Measurements from ENCODE around the gene KLB.

KLB gene

GRCh38 chr4:39466747-39467146 is 60.0 kb downstream of the KLB start:
- no peak for DNase-seq

DNA sequence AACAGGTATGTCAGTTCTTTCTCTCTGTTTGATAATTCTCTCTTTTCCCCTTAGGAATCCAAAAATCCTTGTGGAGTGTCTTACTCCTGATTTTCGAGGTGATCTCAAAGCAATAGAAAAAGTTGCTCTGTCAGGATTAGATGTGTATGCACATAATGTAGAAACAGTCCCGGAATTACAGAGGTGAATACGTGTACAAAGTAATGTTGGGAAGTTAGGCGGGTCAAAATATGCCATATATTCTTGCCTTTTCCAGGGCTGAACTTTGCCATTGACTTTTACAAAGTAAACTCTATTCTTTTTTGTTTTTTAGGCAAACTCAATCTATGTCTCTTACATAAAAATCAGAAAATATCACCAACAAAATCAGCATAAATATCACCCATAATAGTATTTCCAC is 60.7 kb downstream of the KLB start:
- no peak for DNase-seq

DNA sequence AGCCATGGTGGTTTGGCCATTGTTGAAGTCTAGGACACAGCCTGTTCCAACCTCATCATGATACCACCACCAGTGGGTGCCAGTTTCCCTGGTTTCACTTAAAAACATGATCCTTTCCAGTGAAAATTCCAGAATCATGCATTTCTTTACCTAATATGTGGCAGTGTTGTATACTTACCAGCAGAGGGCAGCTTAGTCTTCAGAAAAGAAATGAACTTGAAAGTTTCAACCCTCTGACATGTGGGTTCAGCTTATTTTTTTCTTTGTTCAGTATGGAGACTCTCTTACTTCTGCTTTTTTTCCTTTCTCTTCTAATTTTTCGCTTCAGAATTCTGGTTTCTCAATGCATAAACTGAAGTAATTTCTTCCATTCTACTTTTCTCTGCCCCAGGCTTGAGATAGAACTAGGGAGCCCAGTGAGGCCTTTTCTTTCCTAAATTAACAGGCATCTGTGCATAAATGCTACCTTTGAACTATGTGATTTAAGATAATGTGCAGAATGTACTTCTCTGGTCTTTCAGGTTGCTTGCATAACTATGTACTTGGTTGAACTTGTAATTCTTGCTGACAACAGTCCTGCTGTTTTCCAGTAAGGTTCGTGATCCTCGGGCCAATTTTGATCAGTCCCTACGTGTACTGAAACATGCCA is 62.8 kb downstream of the KLB start:
- DNase-seq = no peak

DNA sequence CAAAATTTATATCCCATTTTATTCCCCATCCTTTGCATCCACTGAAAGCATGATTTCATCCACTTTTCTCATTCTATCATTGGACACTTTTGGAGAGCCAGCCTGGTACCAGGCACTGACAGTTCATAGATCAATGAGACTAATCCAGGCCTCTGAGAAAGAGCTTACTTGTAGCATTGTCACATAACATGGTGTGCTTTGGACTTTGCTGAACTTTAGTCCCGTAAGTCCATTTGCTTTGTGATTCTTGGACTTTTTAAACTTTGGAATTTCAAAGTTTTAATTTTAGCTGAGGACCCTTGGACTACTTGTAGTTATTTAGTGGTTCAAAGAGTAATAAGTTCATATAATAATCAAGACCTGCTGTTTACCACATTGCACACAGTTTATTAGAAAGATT is 63.7 kb downstream of the KLB start:
- no peak for DNase-seq

- DNase-seq = no peak
Observed at GRCh38 chr4:39472396-39472795, 65.7 kb downstream of the KLB start.

- no peak for DNase-seq
Observed at GRCh38 chr4:39476187-39476895, 69.6 kb downstream of the KLB start.

DNA sequence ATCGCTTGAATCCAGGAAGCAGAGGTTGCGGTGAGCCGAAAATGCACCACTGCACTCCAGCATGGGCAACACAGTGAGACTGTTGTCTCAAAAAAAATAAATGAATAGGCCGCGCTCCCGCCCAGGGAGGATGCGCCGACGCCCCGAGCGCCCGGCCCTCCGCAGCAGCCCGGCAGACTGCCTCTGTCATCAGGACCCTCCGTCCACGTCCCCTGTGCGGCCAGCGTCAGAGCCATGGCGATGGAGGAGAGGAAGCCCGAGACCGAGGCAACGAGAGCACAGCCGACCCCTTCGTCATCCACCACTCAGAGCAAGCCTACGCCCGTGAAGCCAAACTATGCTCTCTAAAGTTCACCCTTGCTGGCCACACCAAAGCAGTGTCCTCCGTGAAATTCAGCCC is 73.5 kb downstream of the KLB start:
- no peak for DNase-seq

GRCh38 chr4:39480902-39481695 is 74.4 kb downstream of the KLB start:
- DNase-seq = no peak

- no peak for DNase-seq
Observed at GRCh38 chr4:39484582-39485272, 78.0 kb downstream of the KLB start.

DNA sequence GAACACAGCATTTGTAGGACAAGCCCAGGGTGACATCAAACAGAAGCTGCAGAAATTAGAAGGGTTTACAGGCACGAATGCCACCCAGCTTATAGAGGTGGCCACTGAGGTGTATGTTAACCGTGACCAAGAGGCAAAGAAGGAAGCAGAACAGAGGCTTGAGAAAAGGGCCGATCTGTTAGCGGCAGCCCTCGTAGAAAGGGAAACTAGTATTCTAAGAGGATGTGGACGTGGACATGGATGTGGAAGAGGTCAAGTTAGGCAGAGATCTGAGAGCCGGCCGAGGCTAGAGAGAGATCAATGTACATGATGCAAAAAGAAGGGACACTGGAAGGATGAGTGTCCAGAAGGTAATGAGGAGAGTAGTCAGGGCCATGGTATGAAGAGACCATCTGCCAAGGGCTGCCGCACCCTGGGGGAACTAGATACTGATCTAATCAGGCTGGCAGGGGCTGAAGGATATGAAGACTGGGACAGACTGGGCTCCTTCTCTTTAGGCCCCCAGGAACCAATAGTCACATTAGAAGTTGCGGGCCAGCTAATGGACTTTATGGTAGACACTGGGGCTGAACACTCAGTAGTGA is 79.6 kb downstream of the KLB start:
- DNase-seq = no peak

DNA sequence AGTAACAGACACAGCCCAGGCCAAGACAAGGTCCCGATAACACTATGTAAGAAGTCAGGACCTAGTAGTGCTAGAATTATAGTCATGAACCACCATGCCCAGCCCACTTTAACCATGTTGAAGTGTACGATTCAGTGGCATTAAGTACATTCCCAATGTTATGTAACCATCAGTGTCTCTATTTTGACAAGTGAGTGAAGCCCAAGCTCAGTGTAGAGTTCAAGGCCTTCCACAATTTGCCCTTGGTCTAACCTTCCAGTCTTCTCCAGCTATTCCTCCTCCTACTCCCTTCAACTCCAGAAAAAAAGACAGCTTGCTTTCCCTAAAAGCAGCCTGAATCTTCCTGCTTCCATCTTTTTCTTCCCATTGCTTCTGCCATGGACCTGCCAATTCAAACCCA is 83.6 kb downstream of the KLB start:
- no peak for DNase-seq

DNA sequence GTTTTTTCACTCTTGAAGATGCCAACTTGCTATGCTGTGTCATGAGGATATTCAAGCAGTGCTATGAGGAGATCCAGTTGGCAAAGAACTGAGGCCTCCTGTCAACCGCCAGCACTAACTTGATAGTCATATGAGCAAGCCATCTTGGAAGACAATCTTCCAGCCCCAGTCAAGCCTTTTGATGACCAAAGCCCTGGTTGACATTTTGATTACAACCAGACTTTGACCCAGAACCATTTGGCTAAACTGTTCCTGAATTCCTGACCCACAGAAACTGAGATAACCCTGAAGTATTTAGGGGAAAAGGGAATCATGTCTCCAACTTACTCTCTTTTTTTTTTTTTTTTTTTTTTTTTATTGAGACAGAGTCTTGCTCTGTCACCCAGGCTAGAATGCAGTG is 87.6 kb downstream of the KLB start:
- no peak for DNase-seq

GRCh38 chr4:39495446-39496213 is 88.9 kb downstream of the KLB start:
- DNase-seq = no peak

GRCh38 chr4:39497909-39498726 is 91.4 kb downstream of the KLB start:
- no peak for DNase-seq

DNA sequence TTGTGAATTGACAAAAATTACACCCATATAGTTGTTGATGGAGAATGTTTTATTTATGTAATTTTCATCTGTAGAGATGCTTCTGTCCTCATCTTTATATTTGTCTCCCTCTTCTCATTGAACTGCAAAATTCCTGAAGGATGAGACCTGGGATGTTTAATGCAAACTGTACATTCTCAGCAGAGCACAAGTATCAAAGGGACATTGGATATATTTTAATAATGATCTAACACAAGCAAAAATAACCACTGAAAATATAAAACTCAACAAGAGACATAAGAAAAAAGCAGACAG is 91.9 kb downstream of the KLB start:
- DNase-seq = no peak

Data from activated gamma-delta T cell treated with Interleukin-2 at 50 U/mL for 16 hours (primary cell).